ENCODE measurements around the gene DHTKD1.

DHTKD1 gene

DNA sequence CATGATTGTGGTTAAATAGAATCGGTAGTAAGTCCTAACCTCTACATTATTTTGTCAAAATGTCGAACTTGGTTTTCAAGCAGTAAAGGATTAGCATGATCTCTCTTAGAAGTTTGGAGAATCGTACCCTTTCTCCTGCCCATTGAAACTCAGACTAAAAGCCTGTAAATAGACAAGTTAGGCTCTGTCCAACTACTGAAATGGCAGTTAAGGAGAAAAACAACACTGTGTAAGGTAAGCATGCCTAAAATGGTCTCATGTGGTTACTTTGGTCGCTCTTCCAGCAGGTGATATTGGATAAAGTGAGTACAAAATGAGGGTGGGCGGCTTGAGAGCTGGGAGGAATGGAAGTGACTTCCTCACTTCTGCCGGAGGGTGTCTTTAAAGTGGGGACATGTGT is 85.8 kb downstream of the DHTKD1 start:
- no peak for DNase-seq (ENCODE audit: extremely low read depth, low read depth)
- TF ChIP-seq, protein P1, sequence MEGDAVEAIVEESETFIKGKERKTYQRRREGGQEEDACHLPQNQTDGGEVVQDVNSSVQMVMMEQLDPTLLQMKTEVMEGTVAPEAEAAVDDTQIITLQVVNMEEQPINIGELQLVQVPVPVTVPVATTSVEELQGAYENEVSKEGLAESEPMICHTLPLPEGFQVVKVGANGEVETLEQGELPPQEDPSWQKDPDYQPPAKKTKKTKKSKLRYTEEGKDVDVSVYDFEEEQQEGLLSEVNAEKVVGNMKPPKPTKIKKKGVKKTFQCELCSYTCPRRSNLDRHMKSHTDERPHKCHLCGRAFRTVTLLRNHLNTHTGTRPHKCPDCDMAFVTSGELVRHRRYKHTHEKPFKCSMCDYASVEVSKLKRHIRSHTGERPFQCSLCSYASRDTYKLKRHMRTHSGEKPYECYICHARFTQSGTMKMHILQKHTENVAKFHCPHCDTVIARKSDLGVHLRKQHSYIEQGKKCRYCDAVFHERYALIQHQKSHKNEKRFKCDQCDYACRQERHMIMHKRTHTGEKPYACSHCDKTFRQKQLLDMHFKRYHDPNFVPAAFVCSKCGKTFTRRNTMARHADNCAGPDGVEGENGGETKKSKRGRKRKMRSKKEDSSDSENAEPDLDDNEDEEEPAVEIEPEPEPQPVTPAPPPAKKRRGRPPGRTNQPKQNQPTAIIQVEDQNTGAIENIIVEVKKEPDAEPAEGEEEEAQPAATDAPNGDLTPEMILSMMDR (IDR thresholded peaks at IDR 0.05; ENCODE audit: low read depth, low read length), result no peak

DNA sequence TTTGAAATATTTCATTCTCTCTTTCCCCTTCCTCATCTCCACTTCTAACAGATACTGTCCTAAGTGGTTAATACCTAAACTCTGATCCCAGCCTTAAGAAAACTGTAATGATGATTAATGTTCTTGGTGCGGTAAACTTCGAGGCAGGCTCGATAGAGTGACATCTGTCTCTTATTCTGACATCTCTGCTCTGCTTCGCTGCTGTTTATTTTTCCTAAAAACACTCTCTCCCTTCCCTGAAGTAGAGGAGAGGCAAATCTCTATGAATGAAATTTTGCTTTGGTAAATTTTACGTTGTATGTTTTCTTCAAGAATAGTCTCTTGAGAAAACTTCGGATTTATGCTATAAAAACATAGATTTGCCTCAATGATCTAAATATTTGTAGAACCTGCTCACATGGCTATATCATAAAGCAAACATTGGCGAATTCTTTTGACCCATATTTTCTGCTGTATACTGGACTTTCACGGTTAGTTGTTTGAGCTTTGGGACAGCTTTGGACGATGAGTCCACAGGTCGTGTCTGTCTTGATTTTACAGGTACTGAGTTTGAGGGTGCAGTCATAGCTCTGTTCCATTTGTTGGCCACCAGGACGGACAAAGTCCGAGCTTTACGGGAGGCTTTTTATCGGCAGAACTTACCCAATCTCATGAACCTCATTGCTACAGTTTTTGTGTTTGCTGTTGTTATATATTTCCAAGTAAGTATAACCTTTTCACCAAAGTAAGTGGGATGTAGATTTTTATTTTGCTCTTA is 87.8 kb downstream of the DHTKD1 start:
- TF ChIP-seq, protein P1 (IDR thresholded peaks at IDR 0.05; ENCODE audit: low read depth, low read length), result no peak
- DNase-seq (ENCODE audit: extremely low read depth, low read depth), result no peak

- no peak for DNase-seq (ENCODE audit: extremely low read depth, low read depth)
- TF ChIP-seq, protein P1 (IDR thresholded peaks at IDR 0.05; ENCODE audit: low read depth, low read length), result no peak
Measured at GRCh38 chr10:12158111-12158510, 89.4 kb downstream of the DHTKD1 start.

GRCh38 chr10:12160664-12161063 is 91.9 kb downstream of the DHTKD1 start:
- TF ChIP-seq, protein P1 (IDR thresholded peaks at IDR 0.05; ENCODE audit: low read depth, low read length), result no peak
- no peak for DNase-seq (ENCODE audit: extremely low read depth, low read depth)

- no peak for DNase-seq (ENCODE audit: extremely low read depth, low read depth)
- TF ChIP-seq, protein P1 (IDR thresholded peaks at IDR 0.05; ENCODE audit: low read depth, low read length), result no peak
Measured at GRCh38 chr10:12162927-12163326, 94.2 kb downstream of the DHTKD1 start.

GRCh38 chr10:12164085-12164484 is 95.3 kb downstream of the DHTKD1 start:
- TF ChIP-seq, protein P1 (IDR thresholded peaks at IDR 0.05; ENCODE audit: low read depth, low read length), result no peak
- no peak for DNase-seq (ENCODE audit: extremely low read depth, low read depth)

GRCh38 chr10:12165036-12165435 is 96.3 kb downstream of the DHTKD1 start:
- no peak for DNase-seq (ENCODE audit: extremely low read depth, low read depth)
- TF ChIP-seq, protein P1 (IDR thresholded peaks at IDR 0.05; ENCODE audit: low read depth, low read length), result no peak
